ENCODE data around the gene ATP8A1.
"Not testable (repeated sequence)": the region's sequence is repeated elsewhere in the genome, so short reads cannot be mapped to it uniquely, and the experiment has no call there.

DNA sequence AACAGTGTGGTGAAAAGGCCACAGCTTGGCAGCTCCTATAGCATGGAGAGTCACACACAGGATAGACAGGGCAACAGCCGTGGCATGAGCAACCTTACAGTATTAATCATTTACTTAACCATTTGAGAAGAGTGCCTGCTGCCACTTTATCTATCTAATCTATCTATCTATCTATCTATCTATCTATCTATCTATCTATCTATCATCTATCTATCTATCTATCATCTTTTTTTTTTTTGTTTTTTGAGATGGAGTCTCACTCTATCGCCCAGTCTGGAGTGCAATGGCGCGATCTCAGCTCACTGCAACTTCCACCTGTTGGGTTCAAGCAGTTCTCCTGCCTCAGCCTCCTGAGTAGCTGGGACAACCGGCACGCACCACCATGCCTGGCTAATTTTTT is 284.6 kb downstream of the ATP8A1 start:
- TF ChIP-seq, protein P1, sequence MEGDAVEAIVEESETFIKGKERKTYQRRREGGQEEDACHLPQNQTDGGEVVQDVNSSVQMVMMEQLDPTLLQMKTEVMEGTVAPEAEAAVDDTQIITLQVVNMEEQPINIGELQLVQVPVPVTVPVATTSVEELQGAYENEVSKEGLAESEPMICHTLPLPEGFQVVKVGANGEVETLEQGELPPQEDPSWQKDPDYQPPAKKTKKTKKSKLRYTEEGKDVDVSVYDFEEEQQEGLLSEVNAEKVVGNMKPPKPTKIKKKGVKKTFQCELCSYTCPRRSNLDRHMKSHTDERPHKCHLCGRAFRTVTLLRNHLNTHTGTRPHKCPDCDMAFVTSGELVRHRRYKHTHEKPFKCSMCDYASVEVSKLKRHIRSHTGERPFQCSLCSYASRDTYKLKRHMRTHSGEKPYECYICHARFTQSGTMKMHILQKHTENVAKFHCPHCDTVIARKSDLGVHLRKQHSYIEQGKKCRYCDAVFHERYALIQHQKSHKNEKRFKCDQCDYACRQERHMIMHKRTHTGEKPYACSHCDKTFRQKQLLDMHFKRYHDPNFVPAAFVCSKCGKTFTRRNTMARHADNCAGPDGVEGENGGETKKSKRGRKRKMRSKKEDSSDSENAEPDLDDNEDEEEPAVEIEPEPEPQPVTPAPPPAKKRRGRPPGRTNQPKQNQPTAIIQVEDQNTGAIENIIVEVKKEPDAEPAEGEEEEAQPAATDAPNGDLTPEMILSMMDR (IDR thresholded peaks at IDR 0.05; ENCODE audit: low read depth, low read length, poor library complexity, severe bottlenecking): not testable (repeated sequence)
- TF ChIP-seq EZH2phosphoT487 (IDR thresholded peaks at IDR 0.05; ENCODE audit: borderline replicate concordance, low read length): not testable (repeated sequence)
